Measurements from ENCODE around the gene CACNB1.
"Not testable (repeated sequence)": the region's sequence is repeated elsewhere in the genome, so short reads cannot be mapped to it uniquely, and the experiment has no call there.

Gene CACNB1

DNA sequence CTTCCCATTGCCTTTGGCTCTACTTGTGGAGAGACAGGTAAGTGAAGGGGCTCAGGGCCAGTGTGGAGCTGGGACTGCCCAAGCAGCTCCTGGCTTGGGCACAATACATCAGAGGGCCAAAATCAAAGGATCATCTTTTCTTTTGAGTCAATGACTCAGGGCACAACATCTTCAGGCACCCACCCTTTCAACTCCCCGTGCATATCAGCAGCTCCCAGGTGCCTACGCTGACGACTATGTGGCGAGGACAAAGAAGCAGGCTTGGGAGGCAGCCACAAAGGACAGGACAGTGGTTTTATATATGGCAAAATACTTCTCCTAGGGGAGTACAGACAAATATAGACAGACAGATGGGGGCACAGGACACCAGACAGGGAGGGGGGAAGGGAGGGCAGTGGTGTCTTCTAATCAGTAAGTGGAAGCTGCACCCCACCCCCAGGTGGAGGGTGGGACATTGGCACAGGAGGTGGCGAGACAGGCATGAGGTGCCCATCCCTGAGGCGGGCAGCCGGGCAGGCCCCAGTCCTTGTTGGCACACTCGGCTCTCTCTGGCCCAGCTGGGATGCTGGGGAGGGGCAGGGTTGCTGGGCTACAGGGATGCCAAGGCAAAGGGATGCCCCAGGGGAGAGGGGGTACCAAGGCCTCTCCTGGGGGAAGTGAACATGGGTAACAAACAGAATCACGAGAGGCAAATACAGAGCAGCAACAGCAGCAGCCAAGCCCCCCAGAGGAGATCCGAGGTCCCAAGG, 23.8 kb downstream of the CACNB1 start:
- DNase-seq = no peak

DNA sequence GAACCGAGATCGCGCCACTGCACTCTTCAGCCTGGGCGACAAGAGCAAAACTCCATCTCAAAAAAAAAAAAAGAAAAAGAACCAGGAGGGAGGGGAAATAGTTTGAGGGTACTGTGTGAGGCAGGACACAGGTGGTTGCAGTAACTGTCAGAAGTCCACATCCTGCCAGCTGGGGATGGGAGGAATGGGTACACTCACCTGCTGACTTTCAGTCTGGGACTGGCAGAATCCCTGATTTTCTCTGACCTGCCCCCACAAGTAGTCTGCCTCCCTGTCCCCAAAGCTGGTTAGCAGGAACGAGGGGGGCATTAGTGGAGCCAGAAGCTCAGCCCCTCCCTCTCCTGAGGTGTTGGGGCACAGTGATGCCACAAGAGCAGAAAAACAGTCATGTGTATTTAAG, 24.4 kb downstream of the CACNB1 start:
- DNase-seq = no peak

DNA sequence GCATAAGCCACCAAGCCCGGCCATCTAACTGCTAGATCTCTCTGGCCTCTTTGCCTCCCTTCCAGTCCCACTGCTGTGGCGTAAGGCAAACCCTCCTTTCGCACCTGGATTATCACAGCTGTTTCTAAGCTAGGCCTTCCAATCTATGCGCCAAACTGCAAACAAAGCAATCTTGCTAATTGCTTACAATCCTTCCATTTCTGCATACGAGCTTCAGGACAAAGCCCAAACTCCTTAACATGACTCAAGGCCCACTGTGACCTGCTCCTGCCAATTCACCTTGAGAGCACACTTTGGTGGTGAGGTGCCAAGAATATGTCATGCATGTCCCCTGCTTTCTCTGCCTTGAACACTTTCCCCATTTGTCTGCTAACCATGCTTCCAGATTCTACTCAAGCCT, 25.5 kb downstream of the CACNB1 start:
- no peak for DNase-seq

DNA sequence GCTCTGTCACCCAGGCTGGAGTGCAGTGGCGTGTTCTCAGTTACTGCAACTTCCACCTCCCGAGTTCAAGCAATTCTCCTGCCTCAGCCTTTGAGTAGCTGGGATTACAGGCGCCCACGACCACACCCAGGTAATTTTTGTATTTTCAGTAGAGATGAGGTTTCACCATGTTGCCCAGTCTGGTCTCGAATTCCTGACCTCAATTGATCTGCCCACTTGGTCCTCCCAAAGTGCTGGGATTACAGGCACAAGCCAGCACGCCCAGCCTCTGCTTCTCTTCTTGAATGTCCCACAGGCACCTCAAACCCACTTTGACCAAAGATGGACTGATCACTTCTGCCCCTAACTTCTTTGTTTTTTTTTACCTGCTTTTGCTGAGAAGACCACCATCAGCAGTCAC, 26.9 kb downstream of the CACNB1 start:
- no peak for DNase-seq

DNA sequence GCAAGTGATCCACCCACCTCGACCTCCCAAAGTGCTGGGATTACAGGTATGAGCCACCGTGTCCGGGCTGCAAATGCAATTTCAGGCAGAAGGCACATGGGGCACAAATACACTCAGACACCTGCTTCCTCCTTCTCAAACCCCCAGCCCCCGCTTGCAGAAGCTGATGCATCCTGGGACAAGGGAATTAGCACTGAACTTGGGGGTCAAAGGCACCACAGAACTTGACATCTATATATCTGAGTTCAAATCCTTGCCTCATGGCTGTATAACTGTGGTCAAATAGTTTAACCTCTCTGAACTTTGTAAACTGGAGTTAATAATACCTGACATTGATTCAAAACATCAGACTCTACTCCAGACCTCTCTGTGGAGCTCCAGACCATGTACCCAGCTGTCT, 27.4 kb downstream of the CACNB1 start:
- no peak for DNase-seq

DNA sequence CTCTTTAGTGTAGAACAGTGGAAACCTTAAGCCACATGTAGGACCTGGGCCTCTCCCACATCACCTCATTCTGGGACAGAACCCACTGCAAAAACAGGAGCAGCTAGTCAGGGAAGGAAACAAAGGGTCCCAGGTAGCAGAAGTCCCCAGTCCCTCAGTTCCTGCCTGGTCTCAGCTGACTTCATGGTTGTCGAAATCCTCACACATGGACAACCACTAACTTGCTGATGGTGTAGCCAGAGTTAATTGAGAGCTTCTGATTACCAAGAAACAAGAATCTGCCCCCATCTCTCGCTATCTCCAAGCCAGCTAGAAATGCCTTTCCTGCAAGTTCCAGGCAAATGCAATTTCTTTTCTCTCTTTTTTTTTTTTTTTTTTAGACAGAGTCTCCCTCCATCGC, 28.0 kb downstream of the CACNB1 start:
- DNase-seq = no peak

DNA sequence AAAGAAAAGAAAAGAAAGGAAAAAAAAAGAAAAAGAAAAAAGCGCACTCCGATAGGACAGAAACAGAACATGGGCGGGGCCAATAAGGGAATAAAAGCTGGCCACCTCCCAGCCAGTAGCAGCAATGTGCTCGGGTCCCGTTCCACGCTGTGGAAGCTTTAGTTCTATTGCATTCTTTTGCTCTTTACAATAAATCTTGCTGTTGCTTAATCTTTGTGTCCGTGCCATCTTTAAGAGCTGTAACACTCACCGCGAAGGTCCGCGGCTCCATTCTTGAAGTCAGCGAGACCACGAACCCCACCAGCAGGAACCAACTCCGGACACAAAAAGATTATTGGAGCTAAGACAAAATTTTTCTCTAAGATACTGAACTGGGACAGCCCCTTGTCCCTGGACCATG, 28.4 kb downstream of the CACNB1 start:
- no peak for DNase-seq

DNA sequence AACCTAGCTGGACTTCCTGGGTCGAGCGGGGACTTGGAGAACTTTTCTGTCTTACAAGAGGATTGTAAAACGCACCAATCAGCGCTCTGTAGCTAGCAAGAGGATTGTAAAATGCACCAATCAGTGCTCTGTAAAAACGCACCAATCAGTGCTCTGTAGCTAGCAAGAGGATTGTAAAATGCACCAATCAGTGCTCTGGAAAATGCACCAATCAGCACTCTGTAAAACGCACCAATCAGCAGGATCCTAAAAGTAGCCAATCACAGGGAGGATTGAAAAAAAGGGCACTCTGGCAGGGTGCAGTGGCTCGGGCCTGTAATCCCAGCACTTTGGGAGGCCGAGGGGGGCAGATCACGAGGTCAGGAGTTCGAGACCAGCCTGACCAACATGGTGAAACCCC, 29.0 kb downstream of the CACNB1 start:
- not testable (repeated sequence) for DNase-seq

DNA sequence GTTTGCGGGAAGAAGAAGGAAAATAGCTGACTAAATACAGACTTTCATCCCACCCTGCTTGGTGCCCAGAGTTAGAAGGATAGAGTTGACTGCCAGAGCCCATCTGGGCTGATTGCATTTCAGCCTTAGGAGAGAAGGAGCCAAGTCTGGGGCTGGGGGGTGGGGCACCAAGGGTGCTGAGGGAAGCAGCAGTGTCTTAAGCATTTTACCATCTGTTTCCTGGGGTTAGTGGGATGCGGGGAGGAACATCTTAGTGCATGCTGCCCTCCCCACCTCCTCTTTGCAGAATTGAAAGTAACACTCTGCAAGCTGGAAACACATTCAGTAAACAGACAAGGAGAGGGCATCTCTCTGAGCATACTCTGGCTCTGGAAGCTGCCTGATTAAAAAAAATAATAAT, 30.0 kb downstream of the CACNB1 start:
- DNase-seq = no peak

DNA sequence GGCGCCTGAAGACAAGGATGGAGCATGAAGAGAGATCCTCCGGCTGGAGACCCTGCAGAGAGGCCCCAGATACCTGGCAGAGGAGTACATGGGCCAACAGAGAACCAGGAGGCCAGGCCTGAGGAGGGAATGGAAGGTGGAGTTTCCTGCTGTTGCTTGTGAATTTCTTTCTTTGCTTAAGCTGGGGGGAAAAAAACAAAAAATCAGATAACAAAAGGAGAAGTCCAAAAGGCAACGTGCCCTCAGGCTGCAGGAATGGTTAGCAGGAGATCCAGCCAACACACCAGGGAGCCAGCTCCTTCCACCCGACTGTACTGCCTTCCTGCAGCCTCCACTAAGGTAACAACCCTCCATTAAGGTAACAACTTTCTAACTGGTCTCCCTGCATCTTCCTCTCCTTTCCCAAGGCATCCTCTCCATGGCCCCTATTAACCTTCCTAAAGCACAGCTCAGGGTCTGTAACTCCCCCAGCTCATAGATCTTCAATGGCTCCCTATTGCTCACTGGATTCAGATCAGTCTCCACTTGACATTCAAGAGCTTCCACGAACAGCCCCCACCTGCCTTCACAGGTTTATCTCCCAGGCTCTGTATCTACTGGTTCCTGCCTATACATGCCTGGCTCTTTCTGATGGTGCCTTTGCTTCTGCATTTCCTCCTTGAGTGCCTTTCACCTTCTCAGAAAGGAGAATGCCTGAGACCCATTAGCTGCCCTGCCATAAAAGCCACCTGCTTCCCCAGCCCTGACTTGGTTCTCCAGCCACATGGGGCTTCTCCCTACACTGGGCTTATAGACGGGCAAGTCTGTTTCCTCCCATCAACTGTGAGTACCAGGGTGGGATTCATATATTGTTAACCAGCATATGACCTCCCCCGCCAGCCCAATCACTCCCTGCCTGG, 30.8 kb downstream of the CACNB1 start:
- no peak for DNase-seq

DNA sequence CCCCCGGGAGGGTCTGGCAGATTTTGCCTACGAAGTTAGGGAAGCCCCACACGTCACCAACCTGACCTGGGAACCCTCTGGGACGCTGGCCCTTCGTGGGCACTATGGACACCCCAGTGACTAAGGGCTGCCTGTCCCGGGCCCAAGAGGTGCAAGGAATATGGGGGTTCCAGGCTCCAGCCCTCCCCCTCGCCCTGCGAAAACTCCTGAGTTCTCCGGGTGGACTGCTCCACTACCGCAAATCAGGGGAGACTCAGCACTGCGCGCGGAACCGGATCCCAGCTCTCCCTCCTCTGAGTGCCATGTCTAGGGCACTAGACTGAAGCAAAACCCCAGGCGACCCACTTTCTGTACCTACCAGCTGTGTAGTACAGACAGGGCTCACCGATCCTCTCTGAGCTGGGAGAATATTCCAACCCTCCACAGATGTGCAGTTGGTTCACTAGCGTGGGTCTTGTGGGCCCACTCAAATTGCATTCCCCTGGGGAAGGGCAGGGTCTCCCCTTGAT, 31.6 kb downstream of the CACNB1 start, which contains the start of gene ARL5C:
TSS of gene ARL5C (minus strand) at position 321 of the 509 bp plus-strand sequence. CDS start 401 bp downstream, outside the sequence.
- no peak for DNase-seq

DNA sequence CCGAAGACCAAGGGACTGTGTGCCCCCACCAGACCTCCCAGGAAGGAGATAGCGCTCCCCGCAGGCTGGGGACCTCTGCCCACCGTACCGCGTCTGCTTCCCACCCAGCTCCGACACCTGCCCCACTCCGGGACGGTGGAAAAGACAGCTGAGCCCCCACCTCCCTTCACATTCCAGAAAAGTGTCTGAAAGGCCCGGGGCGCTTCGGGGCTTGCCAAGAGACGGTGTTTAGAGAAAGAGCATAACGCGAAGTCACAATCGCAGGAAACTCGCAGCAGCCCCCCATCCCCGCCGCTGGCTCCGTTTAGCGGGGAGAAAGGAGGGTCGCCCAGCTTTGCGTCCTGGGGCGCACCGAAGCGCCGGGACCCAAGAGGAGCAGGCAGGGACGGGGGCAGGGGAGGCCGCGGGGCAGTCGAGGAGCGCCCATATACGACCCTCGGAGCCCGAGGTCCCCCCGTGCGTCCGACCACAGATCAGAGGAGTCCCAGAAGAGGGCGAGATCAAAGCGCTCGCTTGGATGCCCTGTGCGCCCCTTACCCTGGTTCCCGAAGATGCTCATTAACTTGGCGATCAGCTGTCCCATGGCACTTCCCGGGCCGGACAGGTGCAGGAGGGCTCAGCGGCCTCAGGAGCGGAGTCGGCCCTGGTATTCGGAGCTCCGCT, 32.2 kb downstream of the CACNB1 start:
- no peak for DNase-seq

DNA sequence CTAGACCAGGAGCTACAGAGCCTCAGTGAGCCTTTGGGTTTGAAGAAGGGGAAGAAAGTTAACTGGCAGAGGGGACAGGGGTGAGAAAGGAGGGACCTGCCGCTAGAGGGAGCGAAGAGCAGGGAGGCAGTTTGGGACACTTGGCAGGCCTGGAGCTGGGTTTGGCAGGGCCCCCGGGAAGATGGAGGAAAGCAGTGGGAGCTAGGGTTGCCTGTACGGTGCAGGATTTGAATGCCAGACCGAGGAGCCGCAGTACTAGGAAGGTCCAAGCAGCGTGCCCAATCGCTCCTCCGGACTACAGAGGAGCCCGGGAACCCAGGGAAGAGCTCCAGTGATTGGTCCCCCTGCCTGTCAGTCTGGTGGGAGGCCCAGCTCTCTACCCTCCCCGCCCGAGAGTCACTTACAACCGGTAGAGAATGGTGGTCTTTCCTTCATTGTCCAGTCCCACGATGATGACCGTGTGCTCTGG, 32.8 kb downstream of the CACNB1 start:
- DNase-seq = peak; percentile 20

DNA sequence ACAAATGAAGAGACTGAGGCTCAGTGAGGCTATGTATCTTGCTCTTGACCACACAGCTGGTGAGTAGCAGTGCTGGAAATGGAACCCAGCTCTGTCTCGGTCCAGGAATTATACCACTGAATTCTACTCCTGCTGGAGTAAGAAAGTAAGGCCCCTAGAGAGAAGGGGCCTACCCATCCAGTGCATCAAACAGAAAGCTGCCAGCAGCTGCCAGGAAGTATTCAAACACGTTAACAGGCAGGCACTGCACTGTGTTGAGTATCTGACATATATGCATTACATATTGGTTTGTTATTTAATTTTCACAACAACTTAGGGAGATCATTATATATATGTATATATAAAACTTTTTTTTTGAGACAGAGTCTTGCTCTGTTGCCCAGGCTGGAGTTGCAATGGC, 35.5 kb downstream of the CACNB1 start:
- DNase-seq = no peak

DNA sequence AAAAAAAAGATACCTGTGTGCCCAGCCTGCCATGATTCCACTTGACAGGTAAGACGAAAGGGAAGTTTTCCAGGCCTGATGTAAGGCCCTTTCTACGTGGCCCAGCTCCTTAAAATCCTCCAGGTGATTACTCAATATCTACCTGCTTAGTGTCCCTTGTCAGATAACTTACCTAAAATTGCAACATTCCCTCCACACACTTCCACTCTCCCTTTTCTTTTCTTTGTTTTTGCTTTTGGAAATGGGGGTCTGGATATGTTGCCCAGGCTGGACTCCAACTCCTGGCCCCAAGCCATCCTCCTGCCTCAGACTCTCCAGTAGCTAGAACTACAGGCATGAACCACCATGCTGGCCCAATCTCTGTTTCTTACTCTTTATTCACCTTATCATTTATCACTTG, 38.8 kb downstream of the CACNB1 start:
- no peak for DNase-seq

DNA sequence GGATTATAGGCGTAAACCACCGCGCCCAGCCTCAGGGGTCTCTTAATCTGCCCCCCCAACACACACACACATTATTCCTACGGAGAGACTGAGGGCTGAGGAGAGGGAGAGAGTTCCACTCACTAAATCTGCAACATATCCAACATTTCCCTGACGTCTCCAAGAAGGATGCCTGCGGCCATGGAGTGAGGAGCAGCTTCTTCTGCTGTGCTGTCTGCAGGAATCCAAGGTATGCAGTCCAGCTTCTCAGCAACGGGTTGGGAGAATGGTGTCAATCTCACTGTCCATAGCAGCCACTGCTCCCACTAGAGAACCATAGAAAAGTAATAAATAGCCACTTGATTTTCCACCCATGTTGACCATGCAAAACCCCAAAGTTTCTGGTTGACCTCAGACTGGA, 41.0 kb downstream of the CACNB1 start:
- no peak for DNase-seq

DNA sequence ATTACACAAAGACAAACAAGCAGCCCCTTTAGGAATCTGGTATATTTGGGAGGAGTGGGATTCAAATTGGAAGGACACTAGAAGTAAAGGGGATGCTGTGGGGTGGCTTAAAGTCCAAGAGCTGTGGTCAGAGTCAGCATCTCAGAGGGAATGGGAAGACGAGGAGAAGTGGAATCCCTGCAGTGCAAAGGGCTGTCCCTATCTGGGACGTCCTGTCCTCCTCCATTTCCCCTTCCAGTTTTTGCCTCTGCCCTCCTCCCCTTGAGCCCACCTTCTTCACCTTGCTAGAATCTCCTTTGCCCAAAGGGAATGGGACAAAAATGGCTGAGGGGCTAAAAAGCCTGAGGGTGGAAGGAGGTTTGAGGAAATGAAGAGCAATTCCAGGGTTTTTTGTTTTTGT, 41.8 kb downstream of the CACNB1 start:
- DNase-seq = no peak

DNA sequence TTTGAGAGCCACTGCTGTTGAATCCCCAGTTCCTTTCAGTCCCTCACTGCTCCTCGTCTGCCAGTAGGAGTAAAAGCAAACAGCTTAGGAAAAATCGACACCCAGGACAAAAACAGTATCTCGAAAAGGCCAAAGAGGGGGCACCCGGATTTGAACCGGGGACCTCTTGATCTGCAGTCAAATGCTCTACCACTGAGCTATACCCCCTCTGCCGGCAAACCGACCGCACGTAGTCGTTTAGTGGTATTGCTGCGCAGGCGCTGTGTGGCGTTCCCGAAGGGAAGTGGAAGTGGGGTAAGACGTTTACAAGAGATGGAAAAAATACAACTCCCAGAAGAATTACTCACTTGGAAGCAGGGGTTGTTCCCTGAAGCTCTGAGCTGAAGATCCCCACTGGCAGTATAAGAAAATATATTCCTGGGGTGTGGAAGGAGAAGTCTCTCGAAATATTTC, 43.8 kb downstream of the CACNB1 start:
- peak; percentile 91 for DNase-seq

DNA sequence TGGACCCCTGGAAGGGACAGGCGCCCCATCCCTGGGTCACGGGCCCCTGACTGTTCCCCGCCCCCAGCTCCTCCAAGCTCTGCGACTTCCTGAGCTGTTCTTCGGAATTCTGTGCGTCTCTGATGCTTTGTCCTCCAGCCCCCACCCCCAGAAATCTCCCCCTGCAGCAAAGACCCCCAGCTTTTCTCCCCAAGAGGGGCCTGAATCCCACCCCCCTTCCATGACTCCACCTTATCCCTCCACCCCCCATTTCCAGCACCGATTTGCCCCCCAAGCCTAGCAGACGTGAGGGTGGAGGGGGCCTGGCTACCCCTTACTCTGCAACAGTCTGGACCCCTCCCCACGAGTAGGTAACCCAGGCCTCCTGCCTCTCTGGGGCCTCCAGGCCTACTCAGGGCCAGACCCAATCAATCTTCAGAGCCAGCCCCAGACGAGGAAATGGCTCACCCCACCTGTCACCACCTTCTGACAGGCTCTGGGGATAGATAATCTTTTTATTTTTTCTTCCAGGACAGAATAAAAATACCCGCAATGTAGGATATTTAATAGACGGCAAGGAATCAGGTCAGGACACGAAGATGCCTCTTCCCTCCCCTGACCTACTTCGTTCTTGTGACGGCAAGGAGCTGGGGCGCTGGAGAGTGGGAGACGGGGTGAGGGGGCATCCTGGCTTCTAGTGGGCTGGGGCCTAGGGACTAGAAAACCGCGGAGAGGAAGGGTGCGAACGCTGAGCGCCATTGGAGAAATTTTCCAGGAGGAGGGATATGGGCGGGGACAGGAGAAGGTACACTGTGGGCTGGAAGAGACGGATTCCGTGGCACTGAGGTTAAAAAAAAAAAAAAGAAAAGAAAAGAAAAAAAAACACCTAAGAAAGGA, 45.3 kb downstream of the CACNB1 start:
- peak; percentile 60 for DNase-seq

DNA sequence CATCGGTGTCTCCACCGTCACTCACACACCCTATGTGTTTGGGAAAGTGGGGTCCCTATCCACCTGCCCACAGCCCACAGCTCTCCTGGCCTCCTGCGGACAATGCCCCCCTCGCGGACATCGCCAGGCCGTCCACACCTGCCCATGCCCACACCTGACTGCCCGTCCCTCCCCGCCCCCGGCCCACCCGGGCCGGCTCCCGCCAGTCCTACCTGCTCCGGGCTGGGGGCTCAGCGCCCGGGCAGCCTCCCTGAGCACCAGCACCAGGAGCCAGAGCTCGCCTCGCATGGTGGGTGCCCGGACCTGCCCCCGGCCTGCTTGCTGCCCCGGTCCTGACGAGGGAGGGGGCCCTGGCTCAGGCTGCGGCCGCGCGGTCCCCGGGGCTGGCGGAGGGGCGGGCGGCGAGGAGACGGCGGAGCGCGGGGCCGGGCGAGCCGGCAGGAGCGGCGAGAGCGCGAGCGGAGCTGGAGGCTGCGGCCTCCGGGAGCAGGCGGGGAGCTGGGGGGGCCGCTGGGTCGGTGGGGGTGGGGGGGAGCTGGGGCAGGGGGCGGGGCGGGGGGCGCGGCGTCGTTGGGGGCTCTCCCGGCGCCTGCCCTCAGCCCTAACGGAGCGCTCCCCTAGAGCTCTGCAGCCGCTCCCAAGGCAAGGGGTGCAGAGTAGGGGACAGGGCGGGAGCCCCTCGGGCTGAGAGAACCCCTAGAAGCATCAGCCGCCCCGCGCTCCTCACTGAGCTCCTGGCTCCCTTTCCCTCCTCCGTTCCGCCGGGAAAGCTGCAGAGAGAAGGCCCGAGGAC, 46.1 kb downstream of the CACNB1 start, which contains the start of gene PLXDC1:
TSS of gene PLXDC1 (minus strand) at position 488 of the 793 bp plus-strand sequence. CDS start at position 288, 200 bp downstream.
- no peak for DNase-seq

DNA sequence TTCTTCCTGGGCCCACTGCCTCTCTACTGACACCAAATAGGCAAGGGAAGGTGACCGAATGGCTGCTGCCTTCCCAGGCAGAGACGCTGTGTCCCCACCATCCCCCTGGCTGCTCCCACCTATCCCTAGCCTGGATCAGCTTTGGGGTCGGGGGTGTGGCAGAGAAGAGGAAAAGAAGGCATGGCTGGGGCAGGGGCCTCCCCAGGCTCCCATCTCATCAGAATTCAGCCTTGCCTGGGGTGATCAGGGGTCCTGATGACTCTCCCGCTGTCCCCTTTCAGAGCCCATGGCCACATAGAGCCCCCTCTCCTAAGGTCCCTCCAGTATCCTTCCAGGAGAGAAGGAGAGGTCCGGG, 46.7 kb downstream of the CACNB1 start:
- DNase-seq = no peak
